B cell (primary cell): Measurements from ENCODE around the gene DUSP1.
A peak's percentile ranks its signal among the peaks of the same experiment; 100 is the strongest.

Experiments used
- CTCF ChIP-seq: fragments of 200-600 bp; IDR thresholded peaks from one replicate; pipeline ENCODE4 v1.8.0; 2022; ENCODE audit warnings: antibody characterized with exemption, mild to moderate bottlenecking
- EZH2 ChIP-seq: IDR thresholded peaks from 2 replicates; pipeline ENCODE4 v1.6.1; 2012; ENCODE audit warnings: borderline replicate concordance, low read depth, mild to moderate bottlenecking, moderate library complexity, low read length; ENCODE audit not compliant: insufficient read depth, poor library complexity, severe bottlenecking

GRCh38 chr5:172741206-172741582, 29.8 kb downstream of the DUSP1 start:
- TF ChIP-seq CTCF (peak; percentile 8), EZH2 (no peak)
